Measurements from ENCODE around the gene PARK7. TPM values are rescaled to one million over a fixed set of nuclear protein-coding genes. Genes with fewer than 3 reads are reported as not detected.
"Not testable (repeated sequence)": the region's sequence is repeated elsewhere in the genome, so short reads cannot be mapped to it uniquely, and the experiment has no call there.

Gene PARK7
- 100 to 1,000 TPM; 192 to 209 TPM for total RNA-seq
- long read RNA-seq, donor 1, transcript PARK7-209 (7 exons, 1,088 nt): major isoform, 30 of 49 reads
- long read RNA-seq, donor 1, transcript PARK7-201 (7 exons, 949 nt): minor isoform, 17 of 49 reads
- long read RNA-seq, donor 1, partial matches to known transcripts: 2 of 49 reads
- long read RNA-seq, donor 1, other reads (novel, unspliced or antisense): 0 of 49 reads
- long read RNA-seq, donor 2, transcript PARK7-201 (7 exons, 949 nt): minor isoform, 80 of 203 reads
- long read RNA-seq, donor 2, transcript PARK7-209 (7 exons, 1,088 nt): major isoform, 103 of 203 reads
- long read RNA-seq, donor 2, partial matches to known transcripts: 11 of 203 reads
- long read RNA-seq, donor 2, other reads (novel, unspliced or antisense): 8 of 203 reads

GRCh38 chr1:7961216-7962013 lies at the start of gene PARK7:
Gene PARK7, plus strand, starts transcription at chr1:7961711. Its CDS starts 1,075 bp downstream, at chr1:7962786.
- intact Hi-C loops (cut with DNase I): no loop called here
- DNase-seq (ENCODE audit: low spot score): peak; percentile 100

GRCh38 chr1:7912145-7912544 lies 49.4 kb upstream of the PARK7 start:
- no peak for DNase-seq (ENCODE audit: low spot score)
- intact Hi-C loops (cut with DNase I): no loop called here

- intact Hi-C loops (cut with DNase I): no loop called here
- DNase-seq (ENCODE audit: low spot score): no peak
Measured at GRCh38 chr1:7912743-7913557, 48.6 kb upstream of the PARK7 start.

GRCh38 chr1:7915826-7916500 lies 45.5 kb upstream of the PARK7 start:
- intact Hi-C loops (cut with DNase I): no loop called here
- no peak for DNase-seq (ENCODE audit: low spot score)

GRCh38 chr1:7916501-7916830 lies 45.0 kb upstream of the PARK7 start:
- intact Hi-C loops (cut with DNase I): no loop called here

GRCh38 chr1:7917971-7918370 lies 43.5 kb upstream of the PARK7 start:
- DNase-seq (ENCODE audit: low spot score); intact Hi-C loops (cut with DNase I): not testable (repeated sequence)

More at GRCh38 chr1:7916501-7916830, 45.0 kb upstream of the PARK7 start:
- no peak for DNase-seq (ENCODE audit: low spot score)

GRCh38 chr1:7919880-7920279 lies 41.6 kb upstream of the PARK7 start:
- intact Hi-C loops (cut with DNase I): no loop called here
- no peak for DNase-seq (ENCODE audit: low spot score)

- intact Hi-C loops (cut with DNase I): no loop called here
- no peak for DNase-seq (ENCODE audit: low spot score)
Measured at GRCh38 chr1:7921796-7922195, 39.7 kb upstream of the PARK7 start.

- DNase-seq (ENCODE audit: low spot score): no peak
- intact Hi-C loops (cut with DNase I): no loop called here
Measured at GRCh38 chr1:7922301-7922700, 39.2 kb upstream of the PARK7 start.

GRCh38 chr1:7927061-7927460 lies 34.5 kb upstream of the PARK7 start:
- DNase-seq (ENCODE audit: low spot score); intact Hi-C loops (cut with DNase I): not testable (repeated sequence)

- DNase-seq (ENCODE audit: low spot score): no peak
- intact Hi-C loops (cut with DNase I): no loop called here
Measured at GRCh38 chr1:7928247-7928646, 33.3 kb upstream of the PARK7 start.

GRCh38 chr1:7929637-7930036 lies 31.9 kb upstream of the PARK7 start:
- no peak for DNase-seq (ENCODE audit: low spot score)
- intact Hi-C loops (cut with DNase I): no loop called here

- intact Hi-C loops (cut with DNase I): no loop called here
Measured at GRCh38 chr1:7930645-7931445, 30.7 kb upstream of the PARK7 start.

GRCh38 chr1:7931446-7931812 lies 30.1 kb upstream of the PARK7 start:
- intact Hi-C loops (cut with DNase I): no loop called here
- no peak for DNase-seq (ENCODE audit: low spot score)

More at GRCh38 chr1:7930645-7931445, 30.7 kb upstream of the PARK7 start:
- DNase-seq (ENCODE audit: low spot score): no peak

- DNase-seq (ENCODE audit: low spot score): no peak
- intact Hi-C loops (cut with DNase I): no loop called here
Measured at GRCh38 chr1:7932524-7933138, 28.9 kb upstream of the PARK7 start.

GRCh38 chr1:7938070-7938469 lies 23.4 kb upstream of the PARK7 start:
- intact Hi-C loops (cut with DNase I): no loop called here
- no peak for DNase-seq (ENCODE audit: low spot score)

- no peak for DNase-seq (ENCODE audit: low spot score)
- intact Hi-C loops (cut with DNase I): no loop called here
Measured at GRCh38 chr1:7940034-7940433, 21.5 kb upstream of the PARK7 start.

- no peak for DNase-seq (ENCODE audit: low spot score)
Measured at GRCh38 chr1:7940745-7941436, 20.6 kb upstream of the PARK7 start, which contains the start of gene TNFRSF9. Gene TNFRSF9, minus strand, starts transcription at chr1:7940839. Its CDS starts 845 bp downstream, at chr1:7939994.

More at GRCh38 chr1:7940745-7941436, 20.6 kb upstream of the PARK7 start, which contains the start of gene TNFRSF9:
- intact Hi-C loops (cut with DNase I): no loop called here
